K562 (cell line): ENCODE results near the gene SLC28A3. TPM values are rescaled to one million over a fixed set of nuclear protein-coding genes. Genes with fewer than 3 reads are reported as not detected.

ENCODE experiments used
- ATAC-seq: fragments of 200-7000 bp; cut with Tn5 transposase; 3 replicates; pipeline ENCODE4 v1.9.1; 2020; ENCODE audit warnings: moderate library complexity
- BruUV-seq: library from RNA; stranded (reverse); fragments of 400-500 nt; replicated peaks from 2 replicates; lab custom pipeline; 2021; lab: Mats Ljungman, UMichigan
- CTCF ChIA-PET: fragments of 300-600 bp; formaldehyde crosslinking; extraction: SDS; loops from one replicate; lab custom pipeline; 2021; ENCODE audit warnings: low intra/inter-chr PET ratio; lab: Yijun Ruan, JAX
- POLR2A ChIA-PET: fragments of 300-600, 350-650 bp; sonication (Branson Sonifier 250); formaldehyde crosslinking; extraction: SDS; loops from one replicate; lab custom pipeline; 2021; ENCODE audit warnings: antibody characterized with exemption, inconsistent platforms; lab: Yijun Ruan, JAX
- DNase-seq, 4 experiments: peaks; one replicate each; pipeline versions ENCODE4 v3.0.0 to v3.0.0-alpha.2; 2011 to 2018; ENCODE audit warnings: low spot score in 3 of 4, mixed read lengths in 3 of 4; ENCODE audit errors: extremely low read depth in 1 of 4
- FAIRE-seq: peaks from 2 replicates; lab custom pipeline; 2011; peaks lifted over from hg19 to GRCh38; lab: Jason Lieb, UNC
- H2AFZ ChIP-seq: 2 replicates; pipeline ENCODE4 v1.6.0; 2011; ENCODE audit warnings: low read depth, low read length, control low read depth, inconsistent platforms
- H3K27ac ChIP-seq: fragments of 200-600 bp; 3 replicates; pipeline ENCODE4 v1.8.0; 2011; ENCODE audit warnings: low read depth, mild to moderate bottlenecking, control low read depth, inconsistent platforms, low read length, moderate library complexity, mixed read lengths; ENCODE audit errors: extremely low read depth
- H3K27me3 ChIP-seq, 2 experiments: fragments of 300-600 bp in 1 of 2; 2 replicates in 1 of 2; 3 replicates in 1 of 2; pipeline versions ENCODE4 v1.6.0 to v1.8.0; 2011; ENCODE audit warnings: inconsistent platforms in 2 of 2, low read length in 2 of 2, mild to moderate bottlenecking in 1 of 2, mixed read lengths in 1 of 2, moderate library complexity in 1 of 2; ENCODE audit not compliant: control insufficient read depth in 2 of 2, insufficient read depth in 2 of 2
- H3K36me3 ChIP-seq: fragments of 300-600 bp; 3 replicates; pipeline ENCODE4 v1.8.0; 2011; ENCODE audit warnings: mild to moderate bottlenecking, low read length, inconsistent platforms; ENCODE audit not compliant: control insufficient read depth, insufficient read depth
- H3K4me1 ChIP-seq, 2 experiments: fragments of 200-600 bp in 1 of 2; replicated peaks in 1 of 2; 2 replicates in 1 of 2; 3 replicates in 1 of 2; pipeline versions ENCODE4 v1.5.1 to v1.8.0; 2011; ENCODE audit warnings: inconsistent platforms in 2 of 2, low read length in 2 of 2, mild to moderate bottlenecking in 1 of 2, mixed read lengths in 1 of 2, moderate library complexity in 1 of 2; ENCODE audit not compliant: control insufficient read depth in 2 of 2, insufficient read depth in 2 of 2
- H3K4me2 ChIP-seq: 2 replicates; pipeline ENCODE4 v1.6.1; 2011; ENCODE audit warnings: low read length, control low read depth, inconsistent platforms, mixed read lengths; ENCODE audit not compliant: insufficient read depth
- H3K4me3 ChIP-seq: fragments of 200-600 bp; sonication (generic), shearing (Covaris generic); 2 replicates; pipeline ENCODE4 v1.5.1; 2016; ENCODE audit warnings: control low read depth, inconsistent platforms
- H3K79me2 ChIP-seq: fragments of 200-600 bp; 3 replicates; pipeline ENCODE4 v1.8.0; 2011; ENCODE audit warnings: low read length, inconsistent platforms; ENCODE audit not compliant: control insufficient read depth, insufficient read depth
- H3K9ac ChIP-seq, 2 experiments: 2 replicates each; pipeline versions ENCODE4 v1.6.0 to v1.6.1; 2011; ENCODE audit warnings: low read depth in 2 of 2, low read length in 2 of 2, control low read depth in 1 of 2, inconsistent platforms in 1 of 2, mild to moderate bottlenecking in 1 of 2, mixed read lengths in 1 of 2; ENCODE audit not compliant: insufficient read depth in 1 of 2
- H3K9me1 ChIP-seq: one replicate; pipeline ENCODE4 v1.6.0; 2011; ENCODE audit warnings: inconsistent platforms, mild to moderate bottlenecking, low read length, moderate library complexity; ENCODE audit not compliant: control insufficient read depth, insufficient read depth
- H3K9me3 ChIP-seq: replicated peaks from 2 replicates; pipeline ENCODE4 v1.5.1; 2011; ENCODE audit warnings: low read depth, low read length, inconsistent platforms; ENCODE audit not compliant: control insufficient read depth, insufficient read depth
- H4K20me1 ChIP-seq: replicated peaks from 2 replicates; pipeline ENCODE4 v1.6.1; 2011; ENCODE audit warnings: low read length, inconsistent platforms, mixed read lengths; ENCODE audit not compliant: control insufficient read depth, insufficient read depth
- DNMT1 ChIP-seq: fragments of 450-650 bp; IDR thresholded peaks from 2 replicates; pipeline ENCODE4 v1.6.1; 2016; ENCODE audit warnings: antibody characterized with exemption, mild to moderate bottlenecking
- E2F8 ChIP-seq: fragments of 450-650 bp; IDR thresholded peaks from 2 replicates; pipeline ENCODE4 v1.7.1; 2018; ENCODE audit warnings: mild to moderate bottlenecking, low read depth; ENCODE audit not compliant: partially characterized antibody
- POLR2AphosphoS2 ChIP-seq: IDR thresholded peaks from 2 replicates; pipeline ENCODE4 v1.6.1; 2012; ENCODE audit warnings: low read length, improper control_type of control experiment
- RFX1 ChIP-seq: fragments of 450-650 bp; IDR thresholded peaks from 2 replicates; pipeline ENCODE4 v1.6.1; 2016; ENCODE audit warnings: mild to moderate bottlenecking, moderate library complexity
- TAF9B ChIP-seq: fragments of 450-650 bp; IDR thresholded peaks from 2 replicates; pipeline ENCODE4 v1.6.1; 2018; ENCODE audit warnings: mild to moderate bottlenecking; ENCODE audit not compliant: partially characterized antibody
- USF2 ChIP-seq: sonication (generic); formaldehyde crosslinking; IDR thresholded peaks from 2 replicates; pipeline ENCODE4 v1.5.0; 2020; ENCODE audit warnings: missing genetic modification reagents
- ZNF436 ChIP-seq: fragments of 250-450, 450-650 bp; sonication (Bioruptor Pico); formaldehyde crosslinking; IDR thresholded peaks from 2 replicates; pipeline ENCODE4 v1.7.0; 2020; ENCODE audit warnings: mild to moderate bottlenecking
- whole genome bisulfite sequencing: fragments of 100-300 bp; shearing (Covaris generic); methylation state at CpG from one replicate; pipeline ENCODE4 v1.1.6; 2016; ENCODE audit warnings: low coverage, mixed read lengths; ENCODE audit not compliant: insufficient coverage; ENCODE audit errors: missing lambda C conversion rate; 5-methylcytosine and 5-hydroxymethylcytosine counted together
- in situ Hi-C: fragments of 300-500 bp; cut with MboI; formaldehyde crosslinking; loops from 4 replicates; pipeline ENCODE4 v1.15.0; 2018; ENCODE audit warnings: inconsistent platforms, mixed read lengths
- intact Hi-C: fragments of 100-400 bp; cut with micrococcal nuclease; formaldehyde crosslinking; loops from 2 replicates; pipeline ENCODE4 v1.14.2; 2022
- polyA plus RNA-seq, 8 experiments: library from polyadenylated mRNA; depleted of rRNA in 4 of 8; stranded (reverse) in 5 of 8; unstranded in 3 of 8; fragments of >200 nt; fragmentation: Nextera tagmentation in 2 of 8; fragmentation: Illumina TruSeq in 1 of 8; extraction: Ambion mirVana in 2 of 8; extraction: Trizol in 1 of 8; gene quantifications; 2 replicates each; pipeline versions ENCODE4 v1.2.1 to v1.2.3, GENCODE V29; 2011 to 2014; ENCODE audit warnings: inconsistent platforms in 1 of 8, missing spikeins in 1 of 8
- total RNA-seq, 7 experiments: library from RNA; depleted of rRNA in 6 of 7; stranded (reverse); fragments of >200 nt in 6 of 7; fragmentation: Illumina TruSeq in 2 of 7; extraction: Trizol in 2 of 7; gene quantifications; 2 replicates each; pipeline versions ENCODE4 v1.2.1 to v1.2.3, GENCODE V29; 2011 to 2021; ENCODE audit warnings: low replicate concordance in 1 of 7

SLC28A3 gene
- total and polyA plus RNA-seq, 9 of the 15 experiments (the other 6 are each of a cell fraction or from before 2014, with no cell fraction given): not detected

- H3K27ac ChIP-seq: no peak overlapping the region
- no peak for FAIRE-seq
- 3% methylated on average over 4 of the region's 4 CpGs for WGBS
- peaks cover 0 to 5% of the 10 kb centered on the region in 2 experiments; a peak in 1 of 5 replicates for H3K27me3 ChIP-seq
- DNase-seq: no peak
- ChIA-PET POLR2A (no interaction called here), CTCF (no interaction called here)
- no peak overlapping the region for H3K9ac ChIP-seq
- H3K4me1 ChIP-seq: no peaks in the 10 kb centered on the region
- in situ Hi-C loops: no loop called here
- H3K4me2 ChIP-seq: no peak overlapping the region
- H2AFZ ChIP-seq: no peak overlapping the region
- no peaks in the 10 kb centered on the region for H3K9me1 ChIP-seq
- H3K36me3 ChIP-seq: no peaks in the 10 kb centered on the region
- BruUV-seq: no TSS peak
- H3K4me3 ChIP-seq: no peak overlapping the region
- ATAC-seq: no peak
- H4K20me1 ChIP-seq: no peaks in the 10 kb centered on the region
- H3K9me3 ChIP-seq: no peaks in the 10 kb centered on the region
- TF ChIP-seq POLR2AphosphoS2 (no peak), TAF9B (no peak), E2F8 (no peak), ZNF436 (CRISPR knock-in tag) (no peak), USF2 (no peak), DNMT1 (no peak), RFX1 (no peak)
- TF ChIP-seq, all 486 proteins: peak for 0
- intact Hi-C loops: no loop called here
- H3K79me2 ChIP-seq: no peaks in the 10 kb centered on the region
These were observed 43.3 kb downstream of the SLC28A3 start for GRCh38 chr9:84297162-84297821.
